ENCODE results near the gene RAD51B. TPM values are rescaled to one million over a fixed set of nuclear protein-coding genes. Genes with fewer than 3 reads are reported as not detected.

The RAD51B gene
- total RNA-seq, 1 experiment from 2014 or later, result 29.9 TPM

- no peaks in the 10 kb centered on the region for H4K20me1 ChIP-seq (ENCODE audit: insufficient read depth)
- H3K9me2 ChIP-seq (ENCODE audit: insufficient read depth), result no peaks in the 10 kb centered on the region
- H2AFZ ChIP-seq, result no peak overlapping the region
- ChIA-PET POLR2A (ENCODE audit: unreplicated experiment) (interaction anchor here (0.6 kb wide), 1 partner anchor 10 kb away, joined by 27 read pairs; no protein-coding TSS in a partner anchor), CTCF (interaction anchor here (0.8 kb wide), 1 partner anchor 109 kb away, joined by 3 read pairs; no protein-coding TSS in a partner anchor)
- no peak overlapping the region for H3K4me2 ChIP-seq
- no peaks in the 10 kb centered on the region for H3K79me2 ChIP-seq (ENCODE audit: low read depth)
- no peak overlapping the region for H3K4me3 ChIP-seq
- peaks cover 36% of the 10 kb centered on the region for H3F3A ChIP-seq (ENCODE audit: insufficient read depth, low read depth)
- BruUV-seq (replicated peaks), result no TSS peak
- 0 out of 2 replicates have a peak, but pooled peaks cover 5% of the 10 kb centered on the region for H3K9me3 ChIP-seq (ENCODE audit: insufficient read depth, low read depth)
- no peak for TF ChIP-seq EZH2 (IDR thresholded peaks at IDR 0.05; ENCODE audit: low read depth)
- H3K27ac ChIP-seq, result no peak overlapping the region
- peaks cover 50% of the 10 kb centered on the region for H3K4me1 ChIP-seq (replicated peaks; ENCODE audit: insufficient read depth)
- H3K27me3 ChIP-seq (ENCODE audit: insufficient read depth, low read depth), result no peaks in the 10 kb centered on the region
- H3K36me3 ChIP-seq (ENCODE audit: low read depth), result no peaks in the 10 kb centered on the region
- no peak for DNase-seq
- intact Hi-C loops (cut with micrococcal nuclease; ENCODE audit: unreplicated experiment), result no loop called here
Measured at GRCh38 chr14:68677476-68677875, 857.9 kb downstream of the RAD51B start.

GRCh38 chr14:68677901-68678300 is 858.3 kb downstream of the RAD51B start:
- no TSS peak for BruUV-seq (replicated peaks)
- CTCF ChIA-PET, result interaction anchor here (0.5 kb wide), 1 partner anchor 734 kb away, joined by 4 read pairs; no protein-coding TSS in a partner anchor
- Histone ChIP-seq H3K27ac (no peak overlapping the region), H4K20me1 (ENCODE audit: insufficient read depth) (no peaks in the 10 kb centered on the region), H3F3A (ENCODE audit: insufficient read depth, low read depth) (peaks cover 34% of the 10 kb centered on the region), H3K9me3 (ENCODE audit: insufficient read depth, low read depth) (0 out of 2 replicates have a peak, but pooled peaks cover 5% of the 10 kb centered on the region), H3K36me3 (ENCODE audit: low read depth) (no peaks in the 10 kb centered on the region), H3K4me1 (replicated peaks; ENCODE audit: insufficient read depth) (peaks cover 48% of the 10 kb centered on the region), H3K4me2 (no peak overlapping the region), H3K9me2 (ENCODE audit: insufficient read depth) (no peaks in the 10 kb centered on the region), H3K27me3 (ENCODE audit: insufficient read depth, low read depth) (no peaks in the 10 kb centered on the region), H2AFZ (no peak overlapping the region), H3K79me2 (ENCODE audit: low read depth) (no peaks in the 10 kb centered on the region), H3K4me3 (no peak overlapping the region)
- POLR2A ChIA-PET (ENCODE audit: unreplicated experiment), result interaction anchor here (0.6 kb wide), 1 partner anchor 10 kb away, joined by 27 read pairs; no protein-coding TSS in a partner anchor
- no peak for DNase-seq
- intact Hi-C loops (cut with micrococcal nuclease; ENCODE audit: unreplicated experiment), result no loop called here
- TF ChIP-seq EZH2 (IDR thresholded peaks at IDR 0.05; ENCODE audit: low read depth) (no peak), CTCF (conservative IDR thresholded peaks at IDR 0.05) (no peak)

GRCh38 chr14:68678471-68678870 is 858.9 kb downstream of the RAD51B start:
- Histone ChIP-seq H4K20me1 (ENCODE audit: insufficient read depth) (no peaks in the 10 kb centered on the region), H3K27ac (no peak overlapping the region), H3K79me2 (ENCODE audit: low read depth) (peaks cover 3% of the 10 kb centered on the region; the same call in 1 of the 2 replicates), H3K36me3 (ENCODE audit: low read depth) (no peaks in the 10 kb centered on the region), H3F3A (ENCODE audit: insufficient read depth, low read depth) (peaks cover 28% of the 10 kb centered on the region), H3K4me1 (replicated peaks; ENCODE audit: insufficient read depth) (peaks cover 52% of the 10 kb centered on the region), H2AFZ (no peak overlapping the region), H3K9me2 (ENCODE audit: insufficient read depth) (no peaks in the 10 kb centered on the region), H3K27me3 (ENCODE audit: insufficient read depth, low read depth) (no peaks in the 10 kb centered on the region), H3K4me2 (no peak overlapping the region), H3K9me3 (ENCODE audit: insufficient read depth, low read depth) (no peaks in the 10 kb centered on the region), H3K4me3 (no peak overlapping the region)
- no peak for DNase-seq
- ChIA-PET POLR2A (ENCODE audit: unreplicated experiment) (no interaction called here), CTCF (interaction anchor here (0.5 kb wide), 1 partner anchor 734 kb away, joined by 4 read pairs; no protein-coding TSS in a partner anchor)
- BruUV-seq (replicated peaks), result no TSS peak
- TF ChIP-seq EZH2 (IDR thresholded peaks at IDR 0.05; ENCODE audit: low read depth), result no peak
- intact Hi-C loops (cut with micrococcal nuclease; ENCODE audit: unreplicated experiment), result no loop called here

GRCh38 chr14:68679301-68679700 is 859.7 kb downstream of the RAD51B start:
- TF ChIP-seq EZH2 (IDR thresholded peaks at IDR 0.05; ENCODE audit: low read depth), result no peak
- no peak for TF ChIP-seq CTCF (conservative IDR thresholded peaks at IDR 0.05)

More at GRCh38 chr14:68679301-68679700, 859.7 kb downstream of the RAD51B start:
- peaks cover 22% of the 10 kb centered on the region for H3F3A ChIP-seq (ENCODE audit: insufficient read depth, low read depth)
- intact Hi-C loops (cut with micrococcal nuclease; ENCODE audit: unreplicated experiment), result no loop called here
- no peak for DNase-seq
- H3K9me2 ChIP-seq (ENCODE audit: insufficient read depth), result no peaks in the 10 kb centered on the region
- no TSS peak for BruUV-seq (replicated peaks)
- H3K4me1 ChIP-seq (replicated peaks; ENCODE audit: insufficient read depth), result peaks cover 56% of the 10 kb centered on the region
- no peaks in the 10 kb centered on the region for H4K20me1 ChIP-seq (ENCODE audit: insufficient read depth)
- no peak overlapping the region for H3K4me2 ChIP-seq
- H3K9me3 ChIP-seq (ENCODE audit: insufficient read depth, low read depth), result no peaks in the 10 kb centered on the region
- H3K4me3 ChIP-seq, result no peak overlapping the region
- no peaks in the 10 kb centered on the region for H3K36me3 ChIP-seq (ENCODE audit: low read depth)
- ChIA-PET POLR2A (ENCODE audit: unreplicated experiment) (no interaction called here), CTCF (no interaction called here)
- peaks cover 11% of the 10 kb centered on the region; the same call in 1 of the 2 replicates for H3K79me2 ChIP-seq (ENCODE audit: low read depth)
- no peak overlapping the region for H2AFZ ChIP-seq
- no peaks in the 10 kb centered on the region for H3K27me3 ChIP-seq (ENCODE audit: insufficient read depth, low read depth)
- no peak overlapping the region for H3K27ac ChIP-seq
